GM12878 (cell line): Measurements from ENCODE around the gene PDE1C. TPM values are rescaled to one million over a fixed set of nuclear protein-coding genes. Genes with fewer than 3 reads are reported as not detected.

Experiments
- ATAC-seq: fragments of 200-7000 bp; cut with Tn5 transposase; 3 replicates; pipeline ENCODE4 v1.9.1; 2020; ENCODE audit warnings: mild to moderate bottlenecking, moderate library complexity
- BruUV-seq: library from RNA; stranded (reverse); fragments of 400-500 nt; replicated peaks from 2 replicates; lab custom pipeline; 2021; lab: Mats Ljungman, UMichigan
- CTCF ChIA-PET: fragments of 300-600 bp; sonication (Branson Sonifier 250); formaldehyde crosslinking; extraction: SDS; loops from one replicate; lab custom pipeline; 2021; ENCODE audit warnings: inconsistent platforms; lab: Yijun Ruan, JAX
- POLR2A ChIA-PET: fragments of 350-600 bp; formaldehyde crosslinking; extraction: SDS; loops from one replicate; lab custom pipeline; 2021; ENCODE audit warnings: inconsistent platforms; lab: Charles Lee
- RAD21 ChIA-PET: fragments of 300-600 bp; sonication (Branson Sonifier 250); formaldehyde crosslinking; loops from one replicate; lab custom pipeline; 2023; ENCODE audit warnings: antibody characterized with exemption; ENCODE audit not compliant: unreplicated experiment; lab: Charles Lee
- SMC1A ChIA-PET: fragments of 300-600 bp; sonication (Branson Sonifier 250); formaldehyde crosslinking; loops from one replicate; lab custom pipeline; 2023; ENCODE audit not compliant: unreplicated experiment, uncharacterized antibody; lab: Charles Lee
- DNase-seq: peaks from one replicate; pipeline ENCODE4 v3.0.0-alpha.2; 2011; ENCODE audit warnings: low read depth, low spot score
- FAIRE-seq: peaks from 3 replicates; lab custom pipeline; 2011; peaks lifted over from hg19 to GRCh38; lab: Jason Lieb, UNC
- H2AFZ ChIP-seq: 2 replicates; pipeline ENCODE4 v1.6.0; 2011; ENCODE audit warnings: low read depth, low read length, control low read depth; ENCODE audit not compliant: control insufficient read depth
- H3K27ac ChIP-seq: 2 replicates; pipeline ENCODE4 v1.5.1; 2011; ENCODE audit warnings: control low read depth; ENCODE audit not compliant: control insufficient read depth, insufficient read depth
- H3K27me3 ChIP-seq, 2 experiments: replicated peaks in 1 of 2; 2 replicates each; pipeline versions ENCODE4 v1.6.0 to v1.6.1; 2011; ENCODE audit warnings: low read length in 1 of 2; ENCODE audit not compliant: control insufficient read depth in 2 of 2, insufficient read depth in 2 of 2
- H3K36me3 ChIP-seq, 2 experiments: 2 replicates each; pipeline ENCODE4 v1.5.1; 2011; ENCODE audit warnings: low read length in 1 of 2; ENCODE audit not compliant: control insufficient read depth in 2 of 2, insufficient read depth in 2 of 2
- H3K4me1 ChIP-seq: 2 replicates; pipeline ENCODE4 v1.6.1; 2011; ENCODE audit warnings: mild to moderate bottlenecking, low read length, moderate library complexity, mixed read lengths; ENCODE audit not compliant: control insufficient read depth, insufficient read depth
- H3K4me2 ChIP-seq: 2 replicates; pipeline ENCODE4 v1.6.0; 2011; ENCODE audit warnings: control low read depth; ENCODE audit not compliant: control insufficient read depth, insufficient read depth
- H3K4me3 ChIP-seq: fragments of 200-600 bp; sonication (generic); 2 replicates; pipeline ENCODE4 v1.5.1; 2016
- H3K79me2 ChIP-seq: 2 replicates; pipeline ENCODE4 v1.6.0; 2011; ENCODE audit warnings: low read length; ENCODE audit not compliant: control insufficient read depth, insufficient read depth
- H3K9ac ChIP-seq: 2 replicates; pipeline ENCODE4 v1.8.0; 2011; ENCODE audit warnings: low read length, control low read depth, mixed read lengths; ENCODE audit not compliant: control insufficient read depth, insufficient read depth
- H3K9me3 ChIP-seq: replicated peaks from 3 replicates; pipeline ENCODE4 v1.5.1; 2011; ENCODE audit warnings: mild to moderate bottlenecking, low read length; ENCODE audit not compliant: control insufficient read depth, insufficient read depth
- H4K20me1 ChIP-seq: 2 replicates; pipeline ENCODE4 v1.6.0; 2011; ENCODE audit not compliant: control insufficient read depth, insufficient read depth
- BRCA1 ChIP-seq: IDR thresholded peaks from 2 replicates; pipeline ENCODE4 v1.6.1; 2011; ENCODE audit warnings: low read depth, low read length, improper control_type of control experiment
- CHD2 ChIP-seq: IDR thresholded peaks from 2 replicates; pipeline ENCODE4 v1.6.1; 2011; ENCODE audit warnings: low read depth, low read length, improper control_type of control experiment, borderline replicate concordance
- CREB1 ChIP-seq: IDR thresholded peaks from 2 replicates; pipeline ENCODE4 v1.6.1; 2012; ENCODE audit warnings: low read depth, mild to moderate bottlenecking, inconsistent platforms
- CTCF ChIP-seq, 3 experiments: IDR thresholded peaks in 2 of 3; conservative IDR thresholded peaks in 1 of 3; 2 replicates each; pipeline ENCODE4 v1.5.1; 2011; ENCODE audit warnings: low read depth in 3 of 3, low read length in 3 of 3, mild to moderate bottlenecking in 3 of 3, control low read depth in 2 of 3, moderate library complexity in 2 of 3, inconsistent platforms in 1 of 3, mixed read lengths in 1 of 3; ENCODE audit not compliant: control insufficient read depth in 2 of 3, insufficient read depth in 1 of 3; ENCODE audit errors: extremely low read depth in 1 of 3
- DPF2 ChIP-seq: fragments of 450-650 bp; IDR thresholded peaks from 2 replicates; pipeline ENCODE4 v1.6.1; 2017; ENCODE audit warnings: mild to moderate bottlenecking
- EGR1 ChIP-seq, 2 experiments: IDR thresholded peaks; 1 replicate in 1 of 2; 2 replicates in 1 of 2; pipeline ENCODE4 v1.6.1; 2011 to 2012; ENCODE audit warnings: low read depth in 2 of 2, low read length in 2 of 2, borderline replicate concordance in 1 of 2, mild to moderate bottlenecking in 1 of 2, moderate library complexity in 1 of 2
- FOXK2 ChIP-seq: fragments of 450-650 bp; IDR thresholded peaks from 2 replicates; pipeline ENCODE4 v1.6.1; 2017; ENCODE audit warnings: mild to moderate bottlenecking, moderate library complexity
- GATAD2B ChIP-seq: fragments of 450-650 bp; conservative IDR thresholded peaks from 2 replicates; pipeline ENCODE4 v1.6.1; 2017; ENCODE audit warnings: low read depth, mild to moderate bottlenecking, moderate library complexity
- IKZF2 ChIP-seq, 2 experiments: fragments of 450-650 bp; IDR thresholded peaks; 2 replicates each; pipeline ENCODE4 v1.6.1; 2017; ENCODE audit warnings: mild to moderate bottlenecking in 2 of 2, moderate library complexity in 2 of 2
- JUNB ChIP-seq: IDR thresholded peaks from 2 replicates; pipeline ENCODE4 v1.6.1; 2016; ENCODE audit warnings: antibody characterized with exemption, mild to moderate bottlenecking
- KDM1A ChIP-seq: fragments of 200-600 bp; sonication (generic); IDR thresholded peaks from 2 replicates; pipeline ENCODE4 v1.6.1; 2016; ENCODE audit warnings: borderline replicate concordance
- MTA2 ChIP-seq: fragments of 450-650 bp; IDR thresholded peaks from 2 replicates; pipeline ENCODE4 v1.6.1; 2016; ENCODE audit warnings: low read depth, mild to moderate bottlenecking, moderate library complexity
- NFYA ChIP-seq: IDR thresholded peaks from 2 replicates; pipeline ENCODE4 v1.6.1; 2011; ENCODE audit warnings: low read depth, mild to moderate bottlenecking, low read length, improper control_type of control experiment, borderline replicate concordance
- NR2C1 ChIP-seq: fragments of 450-650 bp; IDR thresholded peaks from 2 replicates; pipeline ENCODE4 v1.6.1; 2017; ENCODE audit warnings: antibody characterized with exemption, mild to moderate bottlenecking, moderate library complexity
- POLR2AphosphoS2 ChIP-seq: IDR thresholded peaks from 2 replicates; pipeline ENCODE4 v1.6.1; 2011; ENCODE audit warnings: low read depth, mild to moderate bottlenecking, low read length, improper control_type of control experiment, moderate library complexity
- POLR2AphosphoS5 ChIP-seq: IDR thresholded peaks from 2 replicates; pipeline ENCODE4 v1.6.1; 2011; ENCODE audit warnings: mild to moderate bottlenecking, low read length, inconsistent platforms
- RELB ChIP-seq: fragments of 450-650 bp; IDR thresholded peaks from 2 replicates; pipeline ENCODE4 v1.6.1; 2017; ENCODE audit warnings: low read depth, mild to moderate bottlenecking, moderate library complexity
- SRF ChIP-seq, 2 experiments: IDR thresholded peaks; 2 replicates each; pipeline ENCODE4 v1.6.1; 2011; ENCODE audit warnings: low read depth in 2 of 2, low read length in 2 of 2, mild to moderate bottlenecking in 1 of 2, moderate library complexity in 1 of 2
- ZNF217 ChIP-seq: fragments of 450-650 bp; IDR thresholded peaks from 2 replicates; pipeline ENCODE4 v1.6.1; 2017; ENCODE audit warnings: antibody characterized with exemption, mild to moderate bottlenecking
- ZNF384 ChIP-seq: IDR thresholded peaks from 2 replicates; pipeline ENCODE4 v1.6.1; 2012; ENCODE audit warnings: low read depth, mild to moderate bottlenecking, low read length, improper control_type of control experiment, borderline replicate concordance
- WGBS: methylation state at CpG from one replicate; pipeline ENCODE4 v1.1.6; 2016; ENCODE audit warnings: low lambda C conversion rate; ENCODE audit not compliant: insufficient replicate concordance, insufficient coverage; ENCODE audit errors: missing lambda C conversion rate; 5-methylcytosine and 5-hydroxymethylcytosine counted together
- in situ Hi-C: fragments of 300-500 bp; cut with MboI; formaldehyde crosslinking; loops from 9 replicates; pipeline ENCODE4 v1.14.3; 2018; ENCODE audit warnings: mixed read lengths
- intact Hi-C: fragments of 100-400 bp; cut with micrococcal nuclease; formaldehyde crosslinking; loops from one replicate; pipeline ENCODE4 v1.14.2; 2022; ENCODE audit not compliant: unreplicated experiment
- polyA plus RNA-seq, 11 experiments: library from polyadenylated mRNA; depleted of rRNA in 4 of 11; unstranded in 6 of 11; stranded (reverse) in 5 of 11; fragments of >200 nt; fragmentation: Nextera tagmentation in 4 of 11; fragmentation: Illumina TruSeq in 1 of 11; extraction: Ambion mirVana in 4 of 11; extraction: Trizol in 1 of 11; gene quantifications; 1 replicate in 1 of 11; 2 replicates in 10 of 11; pipeline versions ENCODE4 v1.2.1 to v1.2.3, GENCODE V29; 2011 to 2016; ENCODE audit warnings: inconsistent platforms in 2 of 11, missing spikeins in 2 of 11, low read depth in 1 of 11
- total RNA-seq, 4 experiments: library from RNA; depleted of rRNA in 3 of 4; stranded (reverse); fragments of >200 nt in 3 of 4; fragmentation: Illumina TruSeq in 1 of 4; extraction: Trizol in 1 of 4; gene quantifications; 2 replicates each; pipeline versions ENCODE4 v1.2.1 to v1.2.3, GENCODE V29; 2013 to 2021

The PDE1C gene
- total and polyA plus RNA-seq, 10 of the 15 experiments (the other 5 are each of a cell fraction or from before 2014, with no cell fraction given) = 0.29 to 2.3 (median 0.70) TPM

- TF ChIP-seq RELB = no peak
- TF ChIP-seq, all 136 proteins: peak for 0
Measured at GRCh38 chr7:31788883-31789680, 281.1 kb downstream of the PDE1C start (continued).

- POLR2A ChIA-PET = no interaction called here
- no TSS peak for BruUV-seq
- TF ChIP-seq DPF2 (no peak; the same call in 1 of the 2 replicates), FOXK2 (no peak), SRF (IDR thresholded peaks at IDR 0.05; ENCODE audit: low read depth in 2 of 2, low read length in 2 of 2) (no peak), NFYA (no peak), POLR2AphosphoS2 (no peak), ZNF217 (no peak), CHD2 (no peak), ZNF384 (no peak), CREB1 (no peak), GATAD2B (no peak), JUNB (peak; percentile 45; the same call in 1 of the 2 replicates), KDM1A (no peak), MTA2 (0 out of 2 replicates have a peak, but pooled peaks have one; percentile 48), EGR1 (IDR thresholded peaks at IDR 0.05; ENCODE audit: borderline replicate concordance in 1 of 2, low read depth in 2 of 2, low read length in 2 of 2) (no peak), POLR2AphosphoS5 (no peak), CTCF (IDR thresholded peaks at IDR 0.05 in 2 of 3, conservative IDR thresholded peaks at IDR 0.05 in 1 of 3; ENCODE audit: control insufficient read depth in 2 of 3, extremely low read depth in 1 of 3, insufficient read depth in 1 of 3, low read depth in 3 of 3, low read length in 3 of 3) (no peak), NR2C1 (no peak), IKZF2 (IDR thresholded peaks at IDR 0.05) (0 out of 4 replicates have a peak, but pooled peaks of 1 of the 2 experiments have one; percentile 26), BRCA1 (no peak)
Measured at GRCh38 chr7:31788445-31788844, 281.8 kb downstream of the PDE1C start.

More at GRCh38 chr7:31788445-31788844, 281.8 kb downstream of the PDE1C start:
- H3K9me3 ChIP-seq = no peaks in the 10 kb centered on the region; the same call in 2 of the 3 replicates
- FAIRE-seq (no peak), ATAC-seq (peak; percentile 81), DNase-seq (no peak)
- no peak overlapping the region for H3K4me2 ChIP-seq
- WGBS = 0% methylated on average over 1 of the region's 1 CpG
- intact Hi-C loops = loop anchor here (1.0 to 10.0 kb wide), 2 partner anchors 104 to 416 kb away; no protein-coding TSS in a partner anchor
- H3K36me3 ChIP-seq = no peaks in the 10 kb centered on the region
- no peaks in the 10 kb centered on the region for H3K4me1 ChIP-seq
- H3K4me3 ChIP-seq = no peak overlapping the region
- no peak overlapping the region for H3K27ac ChIP-seq
- ChIA-PET CTCF (interaction anchor here (1.2 kb wide), 1 partner anchor 345 kb away, joined by 3 read pairs; no protein-coding TSS in a partner anchor), RAD21 (interaction anchor here (0.9 kb wide), 1 partner anchor 260 kb away, joined by 5 read pairs; no protein-coding TSS in a partner anchor), SMC1A (interaction anchor here (0.9 to 1.7 kb wide), 7 partner anchors 9 to 104 kb away, joined by 3 to 6 read pairs (median 3); no protein-coding TSS in a partner anchor)
- no peak overlapping the region for H3K9ac ChIP-seq
- H3K79me2 ChIP-seq = no peaks in the 10 kb centered on the region
- H4K20me1 ChIP-seq = no peaks in the 10 kb centered on the region
- no peaks in the 10 kb centered on the region for H3K27me3 ChIP-seq
- in situ Hi-C loops = no loop called here
- no peak overlapping the region for H2AFZ ChIP-seq
